ENCODE measurements around the gene COL25A1. TPM values are rescaled to one million over a fixed set of nuclear protein-coding genes. Genes with fewer than 3 reads are reported as not detected.

The COL25A1 gene
- total RNA-seq, 1 experiment from 2014 or later, result 8.8 TPM

DNA sequence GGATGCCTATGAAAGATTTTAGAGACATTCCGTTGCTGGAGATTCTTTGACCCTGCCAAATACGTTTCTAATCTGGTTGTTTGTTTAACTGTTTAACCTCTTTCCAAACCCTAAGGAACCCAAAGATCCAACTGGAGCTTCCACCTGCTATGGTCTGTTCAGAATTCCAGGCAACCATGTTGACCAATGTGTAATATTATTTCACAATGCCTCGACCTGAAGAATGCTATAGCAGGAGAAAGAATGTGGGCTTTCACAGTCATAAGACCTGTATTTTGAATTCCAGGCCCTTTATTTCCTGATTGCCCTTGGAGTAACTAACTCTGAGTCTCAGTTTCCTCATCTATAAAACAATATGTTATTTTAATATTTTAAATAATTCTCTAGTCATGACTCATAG is 90.8 kb downstream of the COL25A1 start:
- ChIA-PET CTCF (no interaction called here), POLR2A (ENCODE audit: low non-redundant PET) (no interaction called here)
- no TSS peak for BruUV-seq (replicated peaks)
- no peak for TF ChIP-seq EZH2 (IDR thresholded peaks at IDR 0.05; ENCODE audit: borderline replicate concordance, low read depth, low read length, poor library complexity, severe bottlenecking)
- TF ChIP-seq, protein P1, sequence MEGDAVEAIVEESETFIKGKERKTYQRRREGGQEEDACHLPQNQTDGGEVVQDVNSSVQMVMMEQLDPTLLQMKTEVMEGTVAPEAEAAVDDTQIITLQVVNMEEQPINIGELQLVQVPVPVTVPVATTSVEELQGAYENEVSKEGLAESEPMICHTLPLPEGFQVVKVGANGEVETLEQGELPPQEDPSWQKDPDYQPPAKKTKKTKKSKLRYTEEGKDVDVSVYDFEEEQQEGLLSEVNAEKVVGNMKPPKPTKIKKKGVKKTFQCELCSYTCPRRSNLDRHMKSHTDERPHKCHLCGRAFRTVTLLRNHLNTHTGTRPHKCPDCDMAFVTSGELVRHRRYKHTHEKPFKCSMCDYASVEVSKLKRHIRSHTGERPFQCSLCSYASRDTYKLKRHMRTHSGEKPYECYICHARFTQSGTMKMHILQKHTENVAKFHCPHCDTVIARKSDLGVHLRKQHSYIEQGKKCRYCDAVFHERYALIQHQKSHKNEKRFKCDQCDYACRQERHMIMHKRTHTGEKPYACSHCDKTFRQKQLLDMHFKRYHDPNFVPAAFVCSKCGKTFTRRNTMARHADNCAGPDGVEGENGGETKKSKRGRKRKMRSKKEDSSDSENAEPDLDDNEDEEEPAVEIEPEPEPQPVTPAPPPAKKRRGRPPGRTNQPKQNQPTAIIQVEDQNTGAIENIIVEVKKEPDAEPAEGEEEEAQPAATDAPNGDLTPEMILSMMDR (conservative IDR thresholded peaks at IDR 0.05; ENCODE audit: low read depth, low read length), result no peak
- Histone ChIP-seq H3K27me3 (replicated peaks; ENCODE audit: insufficient read depth, low read depth, low read length, poor library complexity) (no peaks in the 10 kb centered on the region), H3K4me3 (ENCODE audit: low read depth, low read length, poor library complexity, severe bottlenecking) (no peak overlapping the region), H3K27ac (ENCODE audit: low read depth, low read length, poor library complexity, severe bottlenecking) (no peak overlapping the region), H3K9me3 (ENCODE audit: low read depth, low read length, poor library complexity, severe bottlenecking) (no peaks in the 10 kb centered on the region), H3K4me1 (ENCODE audit: insufficient read depth, low read length, poor library complexity, severe bottlenecking) (peaks cover 33% of the 10 kb centered on the region), H3K36me3 (ENCODE audit: insufficient read depth, low read length, poor library complexity, severe bottlenecking) (no peaks in the 10 kb centered on the region)
- intact Hi-C loops (cut with micrococcal nuclease; ENCODE audit: unreplicated experiment), result no loop called here
- DNase-seq (ENCODE audit: low spot score), result no peak

DNA sequence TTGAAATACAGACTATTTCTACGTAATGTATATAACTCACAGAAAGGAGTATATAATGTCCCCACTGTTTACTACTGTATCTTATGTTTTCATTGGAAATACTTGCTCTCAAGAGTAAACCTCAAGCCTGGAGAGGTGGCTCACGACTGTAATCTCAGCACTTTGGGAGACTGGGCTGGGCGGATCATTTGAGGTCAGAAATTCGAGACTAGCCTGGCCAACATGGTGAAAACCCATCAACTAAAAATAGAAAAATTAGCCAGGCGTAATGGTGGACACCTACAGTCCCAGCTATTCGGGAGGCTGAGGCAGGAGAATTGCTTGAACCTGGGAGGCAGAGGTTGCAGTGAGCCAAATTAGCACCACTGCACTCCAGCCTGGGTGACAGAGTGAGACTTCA is 92.8 kb downstream of the COL25A1 start:
- Histone ChIP-seq H3K4me3 (ENCODE audit: low read depth, low read length, poor library complexity, severe bottlenecking) (no peak overlapping the region), H3K36me3 (ENCODE audit: insufficient read depth, low read length, poor library complexity, severe bottlenecking) (no peaks in the 10 kb centered on the region), H3K27ac (ENCODE audit: low read depth, low read length, poor library complexity, severe bottlenecking) (no peak overlapping the region), H3K9me3 (ENCODE audit: low read depth, low read length, poor library complexity, severe bottlenecking) (no peaks in the 10 kb centered on the region), H3K4me1 (ENCODE audit: insufficient read depth, low read length, poor library complexity, severe bottlenecking) (peaks cover 35% of the 10 kb centered on the region), H3K27me3 (replicated peaks; ENCODE audit: insufficient read depth, low read depth, low read length, poor library complexity) (no peaks in the 10 kb centered on the region)
- ChIA-PET POLR2A (ENCODE audit: low non-redundant PET) (no interaction called here), CTCF (no interaction called here)
- TF ChIP-seq EZH2 (IDR thresholded peaks at IDR 0.05; ENCODE audit: borderline replicate concordance, low read depth, low read length, poor library complexity, severe bottlenecking), result no peak
- TF ChIP-seq, protein P1 (conservative IDR thresholded peaks at IDR 0.05; ENCODE audit: low read depth, low read length), result no peak
- no TSS peak for BruUV-seq (replicated peaks)
- intact Hi-C loops (cut with micrococcal nuclease; ENCODE audit: unreplicated experiment), result loop anchor here (5.0 kb wide), 1 partner anchor 83 kb away; no protein-coding TSS in a partner anchor
- DNase-seq (ENCODE audit: low spot score), result no peak

DNA sequence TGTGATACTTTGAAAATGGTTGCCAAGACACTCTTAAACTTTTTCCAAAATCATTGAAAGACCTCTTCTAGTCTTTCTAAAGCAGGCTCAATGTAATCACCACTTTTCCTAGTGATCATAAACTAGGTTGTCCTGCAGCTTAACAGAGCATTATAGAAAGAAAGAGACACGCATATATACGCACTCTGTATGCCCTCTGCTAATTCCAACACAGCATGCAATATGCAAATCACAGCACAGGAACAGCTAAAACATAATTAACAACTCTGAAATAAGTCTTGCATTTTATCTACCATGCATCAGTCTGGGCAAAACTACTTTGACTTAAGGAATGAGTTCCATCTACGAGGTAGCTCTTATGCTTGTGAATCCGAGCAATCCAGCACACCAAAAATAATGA is 94.6 kb downstream of the COL25A1 start:
- BruUV-seq (replicated peaks), result no TSS peak
- no peak for DNase-seq (ENCODE audit: low spot score)
- no peaks in the 10 kb centered on the region for H3K27me3 ChIP-seq (replicated peaks; ENCODE audit: insufficient read depth, low read depth, low read length, poor library complexity)
- H3K4me1 ChIP-seq (ENCODE audit: insufficient read depth, low read length, poor library complexity, severe bottlenecking), result peaks cover 34% of the 10 kb centered on the region
- intact Hi-C loops (cut with micrococcal nuclease; ENCODE audit: unreplicated experiment), result loop anchor here (5.0 kb wide), 1 partner anchor 84 kb away; no protein-coding TSS in a partner anchor
- no peaks in the 10 kb centered on the region for H3K9me3 ChIP-seq (ENCODE audit: low read depth, low read length, poor library complexity, severe bottlenecking)
- CTCF ChIA-PET, result no interaction called here
- POLR2A ChIA-PET (ENCODE audit: low non-redundant PET), result interaction anchor here (0.5 kb wide), 1 partner anchor 624 kb away, joined by 3 read pairs; no protein-coding TSS in a partner anchor
- no peak overlapping the region for H3K4me3 ChIP-seq (ENCODE audit: low read depth, low read length, poor library complexity, severe bottlenecking)
- H3K36me3 ChIP-seq (ENCODE audit: insufficient read depth, low read length, poor library complexity, severe bottlenecking), result no peaks in the 10 kb centered on the region
- H3K27ac ChIP-seq (ENCODE audit: low read depth, low read length, poor library complexity, severe bottlenecking), result peak overlapping the region; percentile 58
- no peak for TF ChIP-seq EZH2 (IDR thresholded peaks at IDR 0.05; ENCODE audit: borderline replicate concordance, low read depth, low read length, poor library complexity, severe bottlenecking)
- TF ChIP-seq, protein P1 (conservative IDR thresholded peaks at IDR 0.05; ENCODE audit: low read depth, low read length), result no peak
